ENCODE results near the gene SEM1.
"Not testable (repeated sequence)": the region's sequence is repeated elsewhere in the genome, so short reads cannot be mapped to it uniquely, and the experiment has no call there.

Gene SEM1

GRCh38 chr7:96658022-96658412 lies 51.6 kb downstream of the SEM1 start:
- no peak for DNase-seq

- DNase-seq: no peak
Observed at GRCh38 chr7:96657347-96658021, 52.2 kb downstream of the SEM1 start.

GRCh38 chr7:96655956-96656355 lies 53.7 kb downstream of the SEM1 start:
- DNase-seq: no peak

- DNase-seq: no peak
Observed at GRCh38 chr7:96654630-96655188, 54.9 kb downstream of the SEM1 start.

GRCh38 chr7:96649981-96650380 lies 59.7 kb downstream of the SEM1 start:
- DNase-seq: no peak

GRCh38 chr7:96648784-96649183 lies 60.9 kb downstream of the SEM1 start:
- DNase-seq: no peak

- no peak for DNase-seq
Observed at GRCh38 chr7:96647733-96648132, 61.9 kb downstream of the SEM1 start.

- no peak for DNase-seq
Observed at GRCh38 chr7:96645084-96645483, 64.6 kb downstream of the SEM1 start.

- DNase-seq: not testable (repeated sequence)
Observed at GRCh38 chr7:96643436-96643835, 66.2 kb downstream of the SEM1 start.

- DNase-seq: no peak
Observed at GRCh38 chr7:96640054-96640453, 69.6 kb downstream of the SEM1 start.

Data from activated CD8-positive, alpha-beta memory T cell treated with anti-CD3 and anti-CD28 coated beads, Interleukin-2, amount 50 U/mL, for 4 hours (primary cell).